GM12875 (cell line): ENCODE results near the gene TRPC4AP.
"Not testable (repeated sequence)": the region's sequence is repeated elsewhere in the genome, so short reads cannot be mapped to it uniquely, and the experiment has no call there.

ENCODE experiments used
- H3K4me3 ChIP-seq: one replicate; pipeline ENCODE4 v1.5.1; 2011; ENCODE audit warnings: low read depth, low read length, control low read depth
- TF ChIP-seq, protein P1 (sequence below): IDR thresholded peaks from 2 replicates; pipeline ENCODE4 v1.5.1; 2011; ENCODE audit warnings: low read depth, mild to moderate bottlenecking, control low read depth, inconsistent platforms, low read length, moderate library complexity, borderline replicate concordance; ENCODE audit not compliant: insufficient read depth

TRPC4AP gene

DNA sequence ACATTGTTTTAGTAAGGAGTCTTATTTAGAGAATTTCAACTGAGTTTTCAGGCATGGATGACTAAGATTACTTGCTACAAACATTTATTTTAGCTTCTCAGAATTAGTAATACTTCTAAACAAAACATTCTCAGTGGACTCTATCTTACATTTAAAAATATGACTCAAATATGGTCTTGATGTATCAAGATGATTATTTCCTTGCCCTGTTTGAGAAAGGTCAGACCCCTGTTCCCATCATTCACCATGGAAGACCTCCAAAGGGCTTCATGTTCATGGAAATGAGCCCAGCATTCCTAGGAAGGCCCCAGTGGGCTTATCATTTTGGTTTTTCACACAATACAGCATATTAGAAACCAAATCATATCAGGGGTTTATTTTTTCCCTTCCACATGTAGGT lies 24.6 kb upstream of the TRPC4AP start:
- no peak overlapping the region for H3K4me3 ChIP-seq
- TF ChIP-seq, protein P1, sequence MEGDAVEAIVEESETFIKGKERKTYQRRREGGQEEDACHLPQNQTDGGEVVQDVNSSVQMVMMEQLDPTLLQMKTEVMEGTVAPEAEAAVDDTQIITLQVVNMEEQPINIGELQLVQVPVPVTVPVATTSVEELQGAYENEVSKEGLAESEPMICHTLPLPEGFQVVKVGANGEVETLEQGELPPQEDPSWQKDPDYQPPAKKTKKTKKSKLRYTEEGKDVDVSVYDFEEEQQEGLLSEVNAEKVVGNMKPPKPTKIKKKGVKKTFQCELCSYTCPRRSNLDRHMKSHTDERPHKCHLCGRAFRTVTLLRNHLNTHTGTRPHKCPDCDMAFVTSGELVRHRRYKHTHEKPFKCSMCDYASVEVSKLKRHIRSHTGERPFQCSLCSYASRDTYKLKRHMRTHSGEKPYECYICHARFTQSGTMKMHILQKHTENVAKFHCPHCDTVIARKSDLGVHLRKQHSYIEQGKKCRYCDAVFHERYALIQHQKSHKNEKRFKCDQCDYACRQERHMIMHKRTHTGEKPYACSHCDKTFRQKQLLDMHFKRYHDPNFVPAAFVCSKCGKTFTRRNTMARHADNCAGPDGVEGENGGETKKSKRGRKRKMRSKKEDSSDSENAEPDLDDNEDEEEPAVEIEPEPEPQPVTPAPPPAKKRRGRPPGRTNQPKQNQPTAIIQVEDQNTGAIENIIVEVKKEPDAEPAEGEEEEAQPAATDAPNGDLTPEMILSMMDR: no peak

DNA sequence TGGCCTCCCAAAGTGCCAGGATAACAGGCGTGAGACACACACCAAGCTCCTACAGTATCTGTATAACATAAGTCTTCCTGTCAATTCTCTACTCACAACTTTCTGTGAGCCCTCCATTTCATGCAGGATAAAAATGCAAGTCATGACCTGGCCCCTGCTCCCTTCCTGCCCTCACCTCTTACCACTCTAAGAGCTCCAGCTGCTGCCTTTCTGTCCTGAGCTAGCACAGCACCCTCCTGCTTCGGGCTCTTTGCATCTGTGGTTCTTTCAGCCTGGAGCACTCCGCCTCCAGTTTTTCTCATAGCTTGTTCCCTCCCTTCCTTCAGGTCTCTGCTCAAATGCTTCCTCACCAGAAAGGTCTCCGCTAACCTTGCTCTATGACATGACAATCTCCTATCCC lies 23.7 kb upstream of the TRPC4AP start:
- no peak overlapping the region for H3K4me3 ChIP-seq
- TF ChIP-seq, protein P1: no peak

DNA sequence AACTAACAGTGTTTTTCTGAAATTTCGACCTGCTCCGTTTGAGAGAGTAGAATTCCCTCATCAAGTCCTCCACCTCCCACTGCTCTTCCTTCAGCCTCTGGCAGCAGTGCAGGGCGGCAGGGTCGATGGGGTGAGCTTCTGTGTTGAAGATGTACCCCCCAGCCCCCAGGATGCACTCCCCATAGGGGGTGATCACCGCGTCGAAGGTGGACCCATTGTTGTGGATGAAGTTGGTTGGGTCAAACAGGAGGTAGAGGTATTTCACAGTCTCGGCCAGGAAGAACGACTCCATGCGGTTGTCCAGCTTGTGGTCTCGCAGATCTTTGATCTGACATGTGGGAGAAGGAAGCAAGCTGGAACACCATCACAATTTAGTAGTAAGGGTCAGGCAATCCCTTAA lies 23.0 kb upstream of the TRPC4AP start:
- TF ChIP-seq, protein P1: no peak
- H3K4me3 ChIP-seq: no peak overlapping the region

DNA sequence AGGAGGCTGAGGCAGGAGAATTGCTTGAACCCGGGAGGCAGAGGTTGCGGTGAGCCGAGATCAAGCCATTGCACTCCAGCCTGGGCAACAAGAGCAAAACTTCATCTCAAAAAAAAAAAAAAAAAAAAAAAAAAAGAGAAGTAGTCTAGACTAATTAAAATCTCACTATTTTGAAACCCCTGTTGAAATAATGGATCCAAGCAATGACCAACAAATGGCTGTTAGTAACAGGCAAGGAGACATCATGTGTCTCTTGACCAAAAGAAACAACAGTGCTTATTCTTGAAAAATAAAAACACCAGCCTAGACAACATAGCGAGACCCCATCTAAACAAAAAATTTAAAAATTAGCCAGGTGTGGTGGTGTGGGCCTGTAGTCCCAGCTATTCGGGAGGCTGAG lies 19.7 kb upstream of the TRPC4AP start:
- not testable (repeated sequence) for H3K4me3 ChIP-seq

DNA sequence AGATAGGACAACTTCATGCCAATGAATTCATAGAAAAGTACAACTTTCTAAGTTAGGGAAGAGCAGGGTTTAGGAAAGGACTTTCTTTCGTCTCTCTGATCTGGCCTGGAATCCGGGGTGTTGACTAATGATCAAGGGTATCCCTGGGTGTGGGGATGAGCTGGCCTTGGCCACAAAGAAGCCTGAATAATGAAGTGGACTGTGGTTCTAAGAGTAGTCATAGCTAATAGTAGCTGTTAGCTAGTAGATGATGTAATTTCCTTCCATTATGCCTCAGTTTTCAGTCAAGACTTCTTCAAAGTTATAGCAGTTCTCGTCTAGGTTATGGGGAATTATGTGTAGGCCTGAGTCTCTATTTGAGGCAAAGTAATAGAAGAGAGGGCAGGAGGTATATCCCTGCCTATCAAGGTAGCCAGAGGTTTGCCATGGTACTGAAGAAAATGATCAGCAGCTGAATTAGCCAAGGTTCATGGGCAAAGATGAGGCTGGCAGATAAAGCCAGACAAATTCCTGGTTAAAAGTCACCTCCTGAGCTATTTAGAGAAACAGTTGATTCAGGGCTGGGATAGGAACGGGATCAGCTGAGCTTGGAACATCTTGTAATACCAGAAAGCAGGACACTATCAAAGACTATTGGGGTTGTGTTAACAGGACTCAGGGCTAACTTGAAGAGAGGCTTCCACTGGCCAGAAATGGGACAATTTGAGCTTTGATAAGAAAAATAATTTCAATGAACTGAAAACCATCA lies 18.7 kb upstream of the TRPC4AP start:
- TF ChIP-seq, protein P1: no peak
- H3K4me3 ChIP-seq: no peak overlapping the region

DNA sequence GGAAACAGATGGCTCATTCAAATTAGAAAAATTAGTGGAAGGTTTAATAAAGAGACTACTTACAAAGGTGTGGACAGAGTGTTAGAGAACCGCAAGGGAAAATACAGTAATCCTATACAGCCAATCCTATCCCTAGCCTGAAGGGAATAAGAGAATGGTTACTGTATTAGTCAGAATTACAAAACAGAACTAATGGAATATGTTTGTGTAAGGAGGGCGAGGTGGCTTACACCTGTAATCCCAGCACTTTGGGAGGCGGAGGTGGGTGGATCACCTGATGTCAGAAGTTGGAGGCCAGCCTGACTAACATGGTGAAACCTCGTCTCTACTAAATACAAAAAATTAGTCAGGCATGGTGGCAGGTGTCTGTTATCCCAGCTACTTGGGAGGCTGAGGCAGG lies 16.3 kb upstream of the TRPC4AP start:
- TF ChIP-seq, protein P1: no peak
- no peak overlapping the region for H3K4me3 ChIP-seq

DNA sequence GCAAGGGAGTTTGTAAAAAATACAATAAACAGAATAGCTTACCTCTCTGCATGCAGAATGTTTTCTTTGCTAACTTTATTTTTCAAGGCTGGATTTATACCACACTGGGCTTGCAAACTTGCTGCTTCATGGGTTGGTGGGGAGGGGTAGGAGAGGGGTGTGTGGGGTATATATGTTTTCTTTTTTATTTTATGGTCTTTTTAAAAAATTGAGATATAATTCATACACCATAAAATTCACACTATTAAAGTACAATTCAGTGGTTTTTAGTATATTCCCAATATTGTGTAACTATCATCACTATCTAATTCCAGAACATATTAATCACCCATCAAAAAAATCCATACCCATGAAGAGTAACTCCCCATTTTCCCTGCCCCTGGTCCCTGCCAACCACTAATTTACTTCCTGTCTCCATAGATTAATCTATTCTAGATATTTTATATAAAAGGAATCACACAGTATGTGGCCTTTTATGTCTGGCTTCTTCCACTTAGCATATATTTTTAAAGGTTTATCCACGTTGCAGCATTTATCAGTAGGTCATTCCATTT lies 14.3 kb upstream of the TRPC4AP start:
- no peak overlapping the region for H3K4me3 ChIP-seq
- TF ChIP-seq, protein P1: no peak
